GM12878 (cell line): Measurements from ENCODE around the gene DDX4. TPM values are rescaled to one million over a fixed set of nuclear protein-coding genes. Genes with fewer than 3 reads are reported as not detected.
A peak's percentile ranks its signal among the peaks of the same experiment; 100 is the strongest.

Experiments
- ATAC-seq: fragments of 200-7000 bp; cut with Tn5 transposase; 3 replicates; pipeline ENCODE4 v1.9.1; 2020; ENCODE audit warnings: mild to moderate bottlenecking, moderate library complexity
- BruUV-seq: library from RNA; stranded (reverse); fragments of 400-500 nt; replicated peaks from 2 replicates; lab custom pipeline; 2021; lab: Mats Ljungman, UMichigan
- CTCF ChIA-PET: fragments of 300-600 bp; sonication (Branson Sonifier 250); formaldehyde crosslinking; extraction: SDS; loops from one replicate; lab custom pipeline; 2021; ENCODE audit warnings: inconsistent platforms; lab: Yijun Ruan, JAX
- POLR2A ChIA-PET: fragments of 350-600 bp; formaldehyde crosslinking; extraction: SDS; loops from one replicate; lab custom pipeline; 2021; ENCODE audit warnings: inconsistent platforms; lab: Charles Lee
- RAD21 ChIA-PET: fragments of 300-600 bp; sonication (Branson Sonifier 250); formaldehyde crosslinking; loops from one replicate; lab custom pipeline; 2023; ENCODE audit warnings: antibody characterized with exemption; ENCODE audit not compliant: unreplicated experiment; lab: Charles Lee
- SMC1A ChIA-PET: fragments of 300-600 bp; sonication (Branson Sonifier 250); formaldehyde crosslinking; loops from one replicate; lab custom pipeline; 2023; ENCODE audit not compliant: unreplicated experiment, uncharacterized antibody; lab: Charles Lee
- DNase-seq: peaks from one replicate; pipeline ENCODE4 v3.0.0-alpha.2; 2011; ENCODE audit warnings: low read depth, low spot score
- FAIRE-seq: peaks from 3 replicates; lab custom pipeline; 2011; peaks lifted over from hg19 to GRCh38; lab: Jason Lieb, UNC
- H2AFZ ChIP-seq: 2 replicates; pipeline ENCODE4 v1.6.0; 2011; ENCODE audit warnings: low read depth, low read length, control low read depth; ENCODE audit not compliant: control insufficient read depth
- H3K27ac ChIP-seq: 2 replicates; pipeline ENCODE4 v1.5.1; 2011; ENCODE audit warnings: control low read depth; ENCODE audit not compliant: control insufficient read depth, insufficient read depth
- H3K27me3 ChIP-seq, 2 experiments: replicated peaks in 1 of 2; 2 replicates each; pipeline versions ENCODE4 v1.6.0 to v1.6.1; 2011; ENCODE audit warnings: low read length in 1 of 2; ENCODE audit not compliant: control insufficient read depth in 2 of 2, insufficient read depth in 2 of 2
- H3K36me3 ChIP-seq, 2 experiments: 2 replicates each; pipeline ENCODE4 v1.5.1; 2011; ENCODE audit warnings: low read length in 1 of 2; ENCODE audit not compliant: control insufficient read depth in 2 of 2, insufficient read depth in 2 of 2
- H3K4me1 ChIP-seq: 2 replicates; pipeline ENCODE4 v1.6.1; 2011; ENCODE audit warnings: mild to moderate bottlenecking, low read length, moderate library complexity, mixed read lengths; ENCODE audit not compliant: control insufficient read depth, insufficient read depth
- H3K4me2 ChIP-seq: 2 replicates; pipeline ENCODE4 v1.6.0; 2011; ENCODE audit warnings: control low read depth; ENCODE audit not compliant: control insufficient read depth, insufficient read depth
- H3K4me3 ChIP-seq: fragments of 200-600 bp; sonication (generic); 2 replicates; pipeline ENCODE4 v1.5.1; 2016
- H3K79me2 ChIP-seq: 2 replicates; pipeline ENCODE4 v1.6.0; 2011; ENCODE audit warnings: low read length; ENCODE audit not compliant: control insufficient read depth, insufficient read depth
- H3K9ac ChIP-seq: 2 replicates; pipeline ENCODE4 v1.8.0; 2011; ENCODE audit warnings: low read length, control low read depth, mixed read lengths; ENCODE audit not compliant: control insufficient read depth, insufficient read depth
- H3K9me3 ChIP-seq: replicated peaks from 3 replicates; pipeline ENCODE4 v1.5.1; 2011; ENCODE audit warnings: mild to moderate bottlenecking, low read length; ENCODE audit not compliant: control insufficient read depth, insufficient read depth
- H4K20me1 ChIP-seq: 2 replicates; pipeline ENCODE4 v1.6.0; 2011; ENCODE audit not compliant: control insufficient read depth, insufficient read depth
- BMI1 ChIP-seq: fragments of 450-650 bp; IDR thresholded peaks from 2 replicates; pipeline ENCODE4 v1.6.1; 2016; ENCODE audit warnings: mild to moderate bottlenecking, moderate library complexity, borderline replicate concordance
- E4F1 ChIP-seq: fragments of 450-650 bp; IDR thresholded peaks from 2 replicates; pipeline ENCODE4 v1.6.1; 2018; ENCODE audit warnings: borderline replicate concordance, mild to moderate bottlenecking; ENCODE audit not compliant: partially characterized antibody
- FOXK2 ChIP-seq: fragments of 450-650 bp; IDR thresholded peaks from 2 replicates; pipeline ENCODE4 v1.6.1; 2017; ENCODE audit warnings: mild to moderate bottlenecking, moderate library complexity
- HDAC6 ChIP-seq: fragments of 200-600 bp; sonication (generic); IDR thresholded peaks from one replicate; pipeline ENCODE4 v1.8.0; 2017; ENCODE audit warnings: antibody characterized with exemption; ENCODE audit not compliant: unreplicated experiment
- MAX ChIP-seq: IDR thresholded peaks from 2 replicates; pipeline ENCODE4 v1.6.1; 2012; ENCODE audit warnings: low read depth, low read length, improper control_type of control experiment
- MTA2 ChIP-seq: fragments of 450-650 bp; IDR thresholded peaks from 2 replicates; pipeline ENCODE4 v1.6.1; 2016; ENCODE audit warnings: low read depth, mild to moderate bottlenecking, moderate library complexity
- MXI1 ChIP-seq: fragments of 150-350 bp; IDR thresholded peaks from 2 replicates; pipeline ENCODE4 v1.6.1; 2011; ENCODE audit warnings: low read depth, mild to moderate bottlenecking, inconsistent platforms, low read length, improper control_type of control experiment
- NR2C1 ChIP-seq: fragments of 450-650 bp; IDR thresholded peaks from 2 replicates; pipeline ENCODE4 v1.6.1; 2017; ENCODE audit warnings: antibody characterized with exemption, mild to moderate bottlenecking, moderate library complexity
- PAX8 ChIP-seq: fragments of 450-650 bp; IDR thresholded peaks from 2 replicates; pipeline ENCODE4 v1.6.1; 2017; ENCODE audit warnings: mild to moderate bottlenecking, moderate library complexity
- RFX5 ChIP-seq: IDR thresholded peaks from 2 replicates; pipeline ENCODE4 v1.6.1; 2011; ENCODE audit warnings: low read depth, low read length, improper control_type of control experiment
- ZNF592 ChIP-seq: fragments of 450-650 bp; IDR thresholded peaks from 2 replicates; pipeline ENCODE4 v1.6.1; 2017; ENCODE audit warnings: mild to moderate bottlenecking, moderate library complexity
- in situ Hi-C: fragments of 300-500 bp; cut with MboI; formaldehyde crosslinking; loops from 9 replicates; pipeline ENCODE4 v1.14.3; 2018; ENCODE audit warnings: mixed read lengths
- intact Hi-C: fragments of 100-400 bp; cut with micrococcal nuclease; formaldehyde crosslinking; loops from one replicate; pipeline ENCODE4 v1.14.2; 2022; ENCODE audit not compliant: unreplicated experiment
- polyA plus RNA-seq, 11 experiments: library from polyadenylated mRNA; depleted of rRNA in 4 of 11; unstranded in 6 of 11; stranded (reverse) in 5 of 11; fragments of >200 nt; fragmentation: Nextera tagmentation in 4 of 11; fragmentation: Illumina TruSeq in 1 of 11; extraction: Ambion mirVana in 4 of 11; extraction: Trizol in 1 of 11; gene quantifications; 1 replicate in 1 of 11; 2 replicates in 10 of 11; pipeline versions ENCODE4 v1.2.1 to v1.2.3, GENCODE V29; 2011 to 2016; ENCODE audit warnings: inconsistent platforms in 2 of 11, missing spikeins in 2 of 11, low read depth in 1 of 11
- total RNA-seq, 4 experiments: library from RNA; depleted of rRNA in 3 of 4; stranded (reverse); fragments of >200 nt in 3 of 4; fragmentation: Illumina TruSeq in 1 of 4; extraction: Trizol in 1 of 4; gene quantifications; 2 replicates each; pipeline versions ENCODE4 v1.2.1 to v1.2.3, GENCODE V29; 2013 to 2021
- TF ChIP-seq, protein P1 (sequence below): fragments of 450-650 bp; IDR thresholded peaks from 2 replicates; pipeline ENCODE4 v1.6.1; 2017; ENCODE audit warnings: low read depth, mild to moderate bottlenecking, moderate library complexity

Gene DDX4
- total and polyA plus RNA-seq, 10 of the 15 experiments (the other 5 are each of a cell fraction or from before 2014, with no cell fraction given) = 0.05 to 0.36 (median 0.09) TPM; not detected in 4

DNA sequence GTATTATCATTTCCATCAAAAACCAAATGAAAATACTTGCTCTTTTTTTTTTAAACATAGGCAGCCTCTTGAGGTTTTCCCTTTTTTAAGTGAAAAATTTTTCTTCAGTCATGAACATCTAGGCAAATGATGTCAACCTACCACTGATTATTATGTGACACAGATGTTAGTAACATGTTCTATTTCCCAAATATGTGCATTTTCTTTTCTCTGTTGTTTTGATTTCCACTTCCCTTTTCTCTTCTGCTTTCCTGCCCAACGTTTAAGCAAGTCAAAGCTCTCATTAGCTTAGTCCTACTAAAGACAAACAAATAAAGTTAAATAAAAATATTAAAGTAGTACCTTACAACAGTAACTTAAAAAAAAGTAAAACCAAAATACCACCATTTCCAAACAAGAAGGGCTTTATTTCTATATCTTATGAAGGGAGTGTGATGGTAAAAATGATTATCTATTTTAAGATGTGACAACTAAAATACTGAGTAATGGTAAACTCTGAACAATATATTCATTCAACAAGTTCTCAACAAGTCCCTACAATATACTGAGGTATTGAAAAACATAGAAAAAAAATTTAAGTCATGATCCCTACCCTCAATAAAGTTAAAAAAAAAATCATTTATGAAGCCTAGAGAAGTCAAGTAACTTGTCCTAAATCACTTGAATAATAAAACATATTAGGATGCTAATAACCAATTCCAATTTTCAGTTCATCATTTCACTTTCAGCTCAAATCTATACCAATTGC lies 35.1 kb upstream of the DDX4 start (continued):
- TF ChIP-seq ZNF592 (no peak), MTA2 (no peak)

GRCh38 chr5:55706230-55706629 lies 31.6 kb upstream of the DDX4 start:
- Histone ChIP-seq H3K27me3 (no peaks in the 10 kb centered on the region), H3K4me3 (no peak overlapping the region), H3K79me2 (peaks cover under 1% of the 10 kb centered on the region; the same call in 1 of the 2 replicates), H4K20me1 (no peaks in the 10 kb centered on the region), H3K36me3 (no peaks in the 10 kb centered on the region; a peak in 1 of 4 replicates), H2AFZ (no peak overlapping the region), H3K9me3 (peaks cover 2% of the 10 kb centered on the region; the same call in 2 of the 3 replicates), H3K4me1 (peaks cover 18% of the 10 kb centered on the region), H3K27ac (no peak overlapping the region), H3K4me2 (no peak overlapping the region), H3K9ac (no peak overlapping the region)
- ChIA-PET POLR2A (interaction anchor here (1.2 kb wide), 1 partner anchor 14 kb away, joined by 4 read pairs; no protein-coding TSS in a partner anchor), RAD21 (interaction anchor here (1.1 to 1.5 kb wide), 2 partner anchors 8 to 283 kb away, joined by 3 read pairs; no protein-coding TSS in a partner anchor), CTCF (interaction anchor here (0.9 to 1.0 kb wide), 2 partner anchors 14 to 20 kb away, joined by 4 to 5 read pairs; no protein-coding TSS in a partner anchor), SMC1A (interaction anchor here (0.6 to 3.1 kb wide), 4 partner anchors 7 to 385 kb away, joined by 3 to 8 read pairs (median 3); no protein-coding TSS in a partner anchor)
- intact Hi-C loops = loop anchor here (5.0 kb wide), 1 partner anchor 196 kb away; no protein-coding TSS in a partner anchor
- DNase-seq = no peak
- in situ Hi-C loops = no loop called here
- no peak for FAIRE-seq
- BruUV-seq = no TSS peak
- peak; percentile 24; the same call in 2 of the 3 replicates for ATAC-seq
- no peak for TF ChIP-seq NR2C1
- TF ChIP-seq E4F1 = no peak
- no peak for TF ChIP-seq RFX5
- TF ChIP-seq HDAC6 = no peak
- TF ChIP-seq BMI1 = no peak
- TF ChIP-seq PAX8 = no peak
- no peak for TF ChIP-seq MXI1
- TF ChIP-seq, protein P1, sequence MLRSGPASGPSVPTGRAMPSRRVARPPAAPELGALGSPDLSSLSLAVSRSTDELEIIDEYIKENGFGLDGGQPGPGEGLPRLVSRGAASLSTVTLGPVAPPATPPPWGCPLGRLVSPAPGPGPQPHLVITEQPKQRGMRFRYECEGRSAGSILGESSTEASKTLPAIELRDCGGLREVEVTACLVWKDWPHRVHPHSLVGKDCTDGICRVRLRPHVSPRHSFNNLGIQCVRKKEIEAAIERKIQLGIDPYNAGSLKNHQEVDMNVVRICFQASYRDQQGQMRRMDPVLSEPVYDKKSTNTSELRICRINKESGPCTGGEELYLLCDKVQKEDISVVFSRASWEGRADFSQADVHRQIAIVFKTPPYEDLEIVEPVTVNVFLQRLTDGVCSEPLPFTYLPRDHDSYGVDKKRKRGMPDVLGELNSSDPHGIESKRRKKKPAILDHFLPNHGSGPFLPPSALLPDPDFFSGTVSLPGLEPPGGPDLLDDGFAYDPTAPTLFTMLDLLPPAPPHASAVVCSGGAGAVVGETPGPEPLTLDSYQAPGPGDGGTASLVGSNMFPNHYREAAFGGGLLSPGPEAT = no peak
- TF ChIP-seq MAX = no peak
- no peak for TF ChIP-seq FOXK2
